Stimulated activated CD4-positive, alpha-beta T cell treated with anti-CD3 and anti-CD28 coated beads, Interleukin-15, amount 100 ng/mL, for 48 hours (primary cell): ENCODE results near the gene ARHGAP5.

Experiments used
- DNase-seq, 2 donors: peaks; one replicate each; pipeline ENCODE4 v3.0.0-alpha.2; 2020; ENCODE audit warnings: low read depth in 2 of 2

ARHGAP5 gene, protein sequence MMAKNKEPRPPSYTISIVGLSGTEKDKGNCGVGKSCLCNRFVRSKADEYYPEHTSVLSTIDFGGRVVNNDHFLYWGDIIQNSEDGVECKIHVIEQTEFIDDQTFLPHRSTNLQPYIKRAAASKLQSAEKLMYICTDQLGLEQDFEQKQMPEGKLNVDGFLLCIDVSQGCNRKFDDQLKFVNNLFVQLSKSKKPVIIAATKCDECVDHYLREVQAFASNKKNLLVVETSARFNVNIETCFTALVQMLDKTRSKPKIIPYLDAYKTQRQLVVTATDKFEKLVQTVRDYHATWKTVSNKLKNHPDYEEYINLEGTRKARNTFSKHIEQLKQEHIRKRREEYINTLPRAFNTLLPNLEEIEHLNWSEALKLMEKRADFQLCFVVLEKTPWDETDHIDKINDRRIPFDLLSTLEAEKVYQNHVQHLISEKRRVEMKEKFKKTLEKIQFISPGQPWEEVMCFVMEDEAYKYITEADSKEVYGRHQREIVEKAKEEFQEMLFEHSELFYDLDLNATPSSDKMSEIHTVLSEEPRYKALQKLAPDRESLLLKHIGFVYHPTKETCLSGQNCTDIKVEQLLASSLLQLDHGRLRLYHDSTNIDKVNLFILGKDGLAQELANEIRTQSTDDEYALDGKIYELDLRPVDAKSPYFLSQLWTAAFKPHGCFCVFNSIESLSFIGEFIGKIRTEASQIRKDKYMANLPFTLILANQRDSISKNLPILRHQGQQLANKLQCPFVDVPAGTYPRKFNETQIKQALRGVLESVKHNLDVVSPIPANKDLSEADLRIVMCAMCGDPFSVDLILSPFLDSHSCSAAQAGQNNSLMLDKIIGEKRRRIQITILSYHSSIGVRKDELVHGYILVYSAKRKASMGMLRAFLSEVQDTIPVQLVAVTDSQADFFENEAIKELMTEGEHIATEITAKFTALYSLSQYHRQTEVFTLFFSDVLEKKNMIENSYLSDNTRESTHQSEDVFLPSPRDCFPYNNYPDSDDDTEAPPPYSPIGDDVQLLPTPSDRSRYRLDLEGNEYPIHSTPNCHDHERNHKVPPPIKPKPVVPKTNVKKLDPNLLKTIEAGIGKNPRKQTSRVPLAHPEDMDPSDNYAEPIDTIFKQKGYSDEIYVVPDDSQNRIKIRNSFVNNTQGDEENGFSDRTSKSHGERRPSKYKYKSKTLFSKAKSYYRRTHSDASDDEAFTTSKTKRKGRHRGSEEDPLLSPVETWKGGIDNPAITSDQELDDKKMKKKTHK (N-terminal part only)

DNA sequence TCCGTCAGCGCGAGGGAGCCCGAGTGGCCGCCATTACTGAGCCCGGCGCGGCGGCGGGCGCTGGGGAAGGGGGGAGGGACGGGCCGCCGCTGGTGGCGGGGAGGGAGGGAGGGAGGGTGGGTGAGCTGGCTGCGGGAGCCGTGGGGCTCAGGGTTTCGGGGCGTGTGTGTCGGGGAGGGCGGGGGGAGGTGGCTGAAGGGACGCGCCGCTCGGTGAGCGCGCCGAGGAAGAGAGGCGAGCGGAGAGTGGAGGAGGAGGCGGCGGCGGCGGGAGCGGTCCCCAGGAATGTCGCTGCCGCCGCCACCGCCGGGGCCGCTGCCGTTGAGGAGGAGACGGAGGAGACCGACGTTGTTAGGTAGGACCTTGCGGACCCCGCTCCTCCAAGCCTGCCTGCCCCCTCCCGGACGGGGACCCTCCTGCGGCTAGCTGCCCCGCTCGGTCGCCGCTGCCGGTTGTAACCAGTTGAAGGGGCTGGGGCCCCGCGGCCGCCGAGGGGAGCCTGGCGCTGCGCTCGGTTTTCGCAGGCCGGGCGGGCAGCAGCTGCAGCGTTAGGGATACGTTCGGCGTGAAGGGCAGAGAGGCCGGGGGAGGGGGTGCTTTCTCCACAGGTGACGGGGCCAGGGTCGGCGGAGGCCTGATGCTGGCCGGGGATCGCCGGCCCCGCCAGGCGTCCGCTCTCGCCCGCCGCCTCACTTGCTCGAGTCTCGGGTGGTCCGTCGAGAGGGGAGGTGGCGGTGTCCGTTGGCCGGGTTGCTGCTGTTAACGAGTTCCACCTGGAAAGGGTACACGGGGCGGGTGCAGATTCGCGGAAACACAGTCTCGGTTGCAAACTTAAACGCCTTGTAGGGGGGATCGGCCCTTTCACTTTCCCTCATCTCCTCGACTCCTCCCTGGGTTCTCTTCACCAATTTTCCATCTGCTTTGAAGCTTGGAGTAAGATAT, at the start of gene ARHGAP5:
Gene ARHGAP5 (plus strand): TSS at position 224 of the 942 bp plus-strand sequence. CDS start 13,366 bp downstream, outside the sequence.
- peak in 1 of 2 donors; percentile 28 for DNase-seq

DNA sequence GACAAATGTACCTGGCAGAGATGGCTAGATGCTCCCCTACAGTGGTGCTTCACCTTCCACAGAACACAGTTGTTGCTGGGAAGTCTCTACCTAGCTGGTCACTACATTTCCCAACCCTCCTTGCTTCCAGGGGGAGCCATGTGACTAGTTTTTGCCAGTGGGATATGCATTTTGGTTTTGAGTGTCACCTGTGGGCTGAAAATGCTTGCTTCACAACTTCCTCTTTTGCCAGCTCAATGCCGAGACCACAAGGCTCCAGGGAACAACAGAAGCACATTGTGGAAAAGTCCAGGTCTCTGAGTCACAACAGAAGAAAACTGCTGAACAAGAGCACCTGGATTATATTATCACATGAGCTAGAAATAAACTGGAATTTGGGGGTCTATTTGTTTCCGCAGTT, 48.5 kb upstream of the ARHGAP5 start:
- no peak for DNase-seq

DNA sequence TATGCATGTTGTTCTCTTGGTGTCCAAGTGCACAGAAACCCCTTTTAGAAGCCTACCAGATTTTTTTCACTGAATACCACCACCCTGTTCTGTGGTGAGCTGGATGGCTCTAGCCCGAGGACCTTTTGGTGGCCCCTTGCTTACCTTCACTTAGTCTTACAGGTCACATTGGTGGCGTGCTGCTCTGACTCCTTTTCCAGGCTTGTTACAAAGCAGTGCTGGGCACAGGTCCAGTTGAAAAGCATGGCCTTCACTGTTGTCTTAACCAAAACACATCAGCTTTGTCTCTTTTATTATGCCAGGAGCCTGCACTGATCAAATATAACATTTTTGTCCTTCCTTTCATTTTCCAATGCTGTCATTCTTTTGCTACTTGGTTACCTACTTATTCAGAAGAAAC, 43.6 kb upstream of the ARHGAP5 start:
- DNase-seq = no peak

DNA sequence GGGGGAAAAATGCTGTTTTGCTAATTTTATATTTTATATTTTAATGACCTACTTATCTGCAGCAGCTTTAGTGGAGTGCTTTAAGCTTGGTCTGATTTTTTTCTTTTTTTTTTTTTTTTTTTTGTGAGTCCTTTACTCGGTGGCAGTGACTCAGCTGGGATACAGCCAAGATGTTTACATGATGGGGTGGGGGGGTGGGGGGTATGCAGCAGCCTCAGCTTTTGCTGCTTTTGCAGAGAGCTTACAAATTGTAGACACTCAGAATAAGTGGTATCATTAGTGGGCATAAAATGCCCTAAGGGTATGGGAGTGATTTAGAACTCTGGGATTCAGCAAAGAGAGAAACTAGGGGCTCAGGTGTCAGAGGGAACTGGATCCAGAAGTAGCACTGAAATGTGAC, 38.2 kb upstream of the ARHGAP5 start:
- no peak for DNase-seq

DNA sequence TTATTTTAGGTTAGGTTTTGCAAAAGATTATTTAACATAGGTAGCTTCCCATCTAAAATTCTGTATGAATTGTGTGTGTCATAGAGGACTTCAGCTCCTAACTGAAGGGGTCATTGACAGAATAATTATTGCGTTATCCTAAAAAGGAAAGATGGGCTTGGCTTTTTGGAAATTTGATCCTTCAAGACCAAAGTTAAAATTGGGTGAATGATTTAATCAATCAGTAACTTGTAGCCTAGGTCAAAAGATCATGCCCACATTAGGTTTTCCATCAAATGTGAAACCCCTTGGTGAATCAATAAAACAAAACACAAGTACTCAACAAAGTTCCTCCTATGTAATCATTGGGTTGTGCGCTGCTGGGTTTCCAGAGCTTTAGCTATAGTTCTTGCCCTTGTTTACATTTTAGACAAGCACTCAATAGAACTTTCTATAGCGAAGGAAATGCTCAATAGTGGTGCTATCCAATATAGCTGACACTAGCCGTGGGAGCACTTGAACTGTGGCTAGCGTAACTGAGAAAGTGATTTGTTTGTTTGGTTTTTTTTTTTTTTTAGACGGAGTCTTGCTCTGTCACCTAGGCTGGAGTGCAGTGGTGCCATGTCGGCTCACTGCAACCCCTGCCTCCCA, 37.6 kb upstream of the ARHGAP5 start:
- no peak for DNase-seq

DNA sequence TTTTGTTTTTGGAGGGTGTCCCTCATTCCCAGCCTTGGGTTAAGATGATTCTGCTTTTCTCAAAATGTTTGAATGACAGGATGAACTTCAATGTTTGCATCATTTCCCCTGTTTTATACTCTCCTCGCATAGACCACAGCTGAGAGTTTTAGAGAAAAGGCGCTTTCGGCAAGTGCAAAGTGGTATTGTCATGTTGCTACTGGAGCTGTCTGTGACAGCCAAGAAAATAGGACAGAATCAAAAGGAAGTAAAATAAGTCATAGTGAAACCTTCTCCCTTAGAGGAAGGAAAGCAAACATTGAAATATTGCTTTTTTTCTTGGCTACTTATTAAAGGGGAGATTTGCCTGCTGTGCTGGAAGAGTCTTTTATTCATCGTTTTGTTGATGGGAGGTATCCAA, 33.5 kb upstream of the ARHGAP5 start:
- no peak for DNase-seq

DNA sequence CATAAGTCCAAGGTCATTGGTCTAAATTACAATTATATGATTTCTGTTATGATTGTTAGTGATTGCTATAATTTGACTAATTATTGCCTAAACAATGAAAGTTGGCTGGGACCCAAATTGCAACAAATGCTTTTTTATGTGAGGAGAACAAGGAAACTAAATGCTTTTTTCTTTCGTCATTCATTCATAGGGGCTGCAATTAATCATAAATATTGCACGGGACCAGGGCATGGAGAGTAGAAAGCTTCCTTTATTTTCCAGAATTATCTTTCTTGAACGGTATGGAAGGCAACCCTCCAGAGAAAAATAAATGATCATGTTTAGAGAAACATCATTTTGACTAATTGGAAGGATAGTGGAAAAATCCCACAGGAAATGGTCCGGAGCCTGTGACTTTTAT, 32.6 kb upstream of the ARHGAP5 start:
- DNase-seq = no peak

DNA sequence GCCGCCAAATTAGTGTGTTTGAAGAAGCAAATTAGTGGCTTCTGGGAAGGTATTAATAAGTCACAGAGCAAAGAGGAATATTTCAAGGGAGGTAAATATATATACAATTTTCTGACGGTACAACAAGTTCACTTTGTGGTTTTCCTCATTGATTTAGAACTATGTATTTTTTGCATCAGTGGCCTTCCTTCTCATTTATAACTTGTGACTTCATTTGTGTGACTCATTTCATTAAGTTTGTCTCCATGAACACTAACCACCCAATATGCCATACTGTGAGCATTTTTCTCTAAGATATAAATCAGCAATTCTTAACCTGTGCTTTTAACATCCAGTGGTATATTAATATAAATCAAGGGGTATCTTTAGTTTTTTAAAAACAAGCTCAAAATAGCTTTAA, 29.3 kb upstream of the ARHGAP5 start:
- no peak for DNase-seq

DNA sequence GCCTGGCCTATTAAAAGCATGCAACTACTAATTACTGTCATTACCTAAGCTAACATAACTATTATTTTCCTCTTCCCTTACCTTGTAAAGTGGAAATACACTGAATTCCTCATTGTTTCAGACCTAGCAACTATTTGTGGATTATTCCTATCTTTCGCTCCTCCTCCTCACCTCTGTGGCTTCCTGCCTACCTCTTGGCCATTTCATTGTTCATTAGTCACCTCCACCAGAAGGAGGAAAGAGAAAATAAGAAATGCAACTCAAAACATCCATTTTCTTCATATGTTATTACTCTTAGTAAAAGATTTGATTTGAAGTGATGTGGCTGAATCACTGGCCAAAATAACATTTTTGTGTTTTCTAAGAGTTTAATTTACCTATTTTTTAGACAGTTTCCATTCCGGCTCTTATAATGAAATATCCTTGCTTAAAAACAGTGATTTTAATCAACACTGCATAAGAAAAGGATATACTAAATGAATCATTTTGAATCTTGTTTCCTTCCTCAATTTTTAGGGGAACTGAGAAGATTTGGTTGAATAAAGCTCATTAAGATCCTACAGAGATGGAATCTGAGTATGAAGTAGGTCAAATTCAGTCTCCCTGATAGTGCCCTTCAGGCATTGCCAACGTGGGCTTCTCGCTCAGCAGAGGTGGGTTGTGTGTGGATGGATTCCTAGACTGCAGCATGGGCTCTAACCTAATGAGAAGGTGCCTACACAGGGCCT, 27.6 kb upstream of the ARHGAP5 start:
- no peak for DNase-seq

DNA sequence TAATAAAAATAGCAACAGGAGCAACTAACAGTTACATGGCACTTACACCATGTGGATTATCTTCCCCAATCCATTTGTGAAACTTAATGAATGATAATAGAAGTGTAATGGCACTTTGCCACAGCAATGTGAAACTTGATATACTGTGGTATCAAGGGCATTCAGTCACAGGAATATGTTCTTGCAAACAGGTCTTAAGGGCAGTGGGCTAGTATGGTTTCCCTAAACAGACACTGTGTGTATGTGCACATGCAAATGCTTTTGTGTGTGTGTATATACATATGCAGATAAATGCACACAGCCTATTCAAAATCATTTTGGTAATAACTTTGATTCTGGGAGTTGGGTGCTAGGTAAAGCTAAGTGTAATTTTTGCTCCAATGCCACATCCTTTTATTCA, 26.2 kb upstream of the ARHGAP5 start:
- no peak for DNase-seq

DNA sequence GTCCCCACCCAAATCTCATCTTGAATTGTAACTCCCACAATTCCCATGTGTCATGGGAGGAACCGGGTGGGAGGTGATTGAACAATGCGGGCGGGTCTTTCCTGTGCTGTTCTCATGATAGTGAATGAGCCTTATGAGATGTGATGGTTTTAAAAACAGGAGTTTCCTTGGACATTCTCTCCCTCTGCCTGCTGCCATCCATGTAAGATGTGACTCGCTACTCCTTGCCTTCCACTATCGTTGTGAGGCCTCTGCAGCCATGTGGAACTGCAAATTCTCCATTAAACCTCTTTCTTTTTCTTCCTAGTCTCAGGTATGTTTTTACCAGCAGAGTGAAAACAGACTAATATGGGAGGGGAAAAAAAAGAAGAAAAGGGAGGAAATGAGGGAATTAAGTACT, 22.6 kb upstream of the ARHGAP5 start:
- no peak for DNase-seq

DNA sequence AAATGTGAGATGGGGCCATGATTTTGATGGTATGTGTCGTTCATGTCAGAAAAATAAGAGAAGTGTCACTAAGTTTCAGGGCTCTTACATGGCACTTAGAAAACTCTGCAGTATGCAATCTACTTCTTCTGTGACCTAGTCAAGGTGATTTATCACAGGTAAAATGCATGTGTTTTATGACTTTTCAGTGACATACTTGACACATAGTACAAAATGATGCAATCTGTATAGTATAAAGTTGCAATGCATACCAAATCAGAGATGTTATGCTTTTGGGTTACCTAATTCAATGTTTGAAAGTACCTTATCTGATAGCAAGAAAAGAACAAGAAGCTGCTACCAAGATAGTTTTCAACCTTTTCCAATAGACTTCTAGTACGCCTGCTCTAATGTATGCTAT, 21.9 kb upstream of the ARHGAP5 start:
- DNase-seq = no peak

DNA sequence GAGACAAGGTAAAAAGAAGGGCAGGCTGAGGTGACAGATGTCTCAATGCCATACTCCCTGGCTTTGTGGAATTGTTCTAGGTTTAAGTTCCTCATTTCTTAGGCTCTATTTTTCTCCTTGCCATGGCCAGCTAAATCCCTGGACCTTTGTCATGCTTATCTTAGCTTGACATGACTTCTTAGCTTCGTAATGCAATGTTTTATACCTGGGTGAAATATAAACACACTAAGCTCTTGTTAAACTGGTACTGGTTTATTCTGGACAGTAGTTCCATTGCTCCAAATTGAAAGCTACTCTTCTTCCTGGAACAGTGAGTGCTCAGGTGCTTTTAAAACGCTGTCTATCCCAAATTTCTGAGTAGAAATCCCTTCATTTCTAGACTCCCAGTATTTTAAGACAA, 17.4 kb upstream of the ARHGAP5 start:
- no peak for DNase-seq

DNA sequence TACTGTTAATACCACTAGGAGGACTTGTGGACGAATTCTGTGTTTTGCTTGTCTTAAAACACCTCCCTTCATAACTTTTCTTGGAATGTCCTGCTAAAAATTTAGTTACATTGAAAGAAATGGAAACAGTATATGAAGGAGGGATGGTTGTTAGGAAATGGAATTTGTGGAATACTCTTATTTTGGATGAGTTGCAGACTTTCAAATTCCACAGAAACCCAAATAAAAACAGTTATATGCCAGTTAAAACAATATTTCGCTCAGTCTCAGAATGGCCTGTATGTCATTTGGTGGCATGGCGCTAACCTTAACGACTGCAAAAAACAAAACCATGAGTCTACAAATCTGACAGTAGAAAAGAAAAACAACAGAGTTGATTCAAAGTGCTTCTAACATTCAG, 12.2 kb upstream of the ARHGAP5 start:
- no peak for DNase-seq

DNA sequence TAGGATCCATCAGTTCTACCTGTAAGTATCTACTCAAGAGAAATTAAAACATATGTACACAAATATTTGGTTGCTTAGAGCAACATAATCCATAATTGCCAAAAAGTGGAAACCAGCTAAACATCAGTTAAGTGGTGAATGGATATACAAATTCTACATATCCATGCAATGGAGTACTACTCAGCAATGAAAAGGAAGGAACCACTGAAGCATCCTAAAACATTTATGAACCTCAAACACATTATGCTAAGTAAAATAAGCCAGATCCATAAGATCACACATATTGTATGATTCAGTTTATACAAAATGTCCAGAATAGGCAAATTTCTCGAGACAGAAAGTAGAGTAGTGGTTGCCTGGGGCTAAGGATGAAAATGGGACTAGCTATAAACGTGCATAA, 8.4 kb upstream of the ARHGAP5 start:
- no peak for DNase-seq

DNA sequence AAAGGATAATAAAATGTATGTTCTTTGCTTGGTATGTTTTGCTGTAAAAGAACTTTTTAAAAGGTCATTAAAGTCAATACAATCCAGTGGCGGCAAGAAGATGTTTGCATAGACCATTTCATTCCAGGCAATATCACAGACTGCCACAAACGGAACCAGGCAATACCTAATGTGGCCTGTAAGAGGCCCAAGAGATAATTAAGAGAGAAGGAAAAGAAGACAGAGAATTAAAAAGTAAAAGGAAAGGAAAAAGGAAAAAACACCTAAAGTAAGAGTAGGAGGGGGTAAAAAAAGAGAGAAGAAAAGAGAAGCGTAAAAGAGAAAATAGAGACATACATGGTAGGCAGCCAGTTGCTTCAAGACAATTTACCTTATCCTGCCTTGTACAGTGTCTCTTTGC, 6.8 kb upstream of the ARHGAP5 start:
- no peak for DNase-seq

DNA sequence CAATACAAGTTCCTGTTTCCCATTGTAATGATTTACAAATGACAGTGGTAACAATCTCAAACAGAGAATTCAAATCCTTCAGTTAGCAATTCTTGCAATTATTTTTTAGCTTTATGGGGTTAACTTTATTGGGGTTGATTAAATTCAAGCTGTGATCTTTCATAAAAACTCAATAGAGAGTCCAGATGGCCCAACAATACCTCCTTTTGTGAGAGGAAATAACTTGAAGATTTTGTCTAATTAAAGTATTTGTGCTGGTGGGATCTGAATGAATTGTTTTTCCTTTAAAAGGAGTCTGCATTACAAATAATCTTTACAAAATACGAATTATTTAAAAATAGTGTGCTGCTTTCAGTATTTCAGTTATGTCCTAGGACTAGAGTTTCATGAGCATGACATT, 4.4 kb upstream of the ARHGAP5 start:
- DNase-seq = no peak

DNA sequence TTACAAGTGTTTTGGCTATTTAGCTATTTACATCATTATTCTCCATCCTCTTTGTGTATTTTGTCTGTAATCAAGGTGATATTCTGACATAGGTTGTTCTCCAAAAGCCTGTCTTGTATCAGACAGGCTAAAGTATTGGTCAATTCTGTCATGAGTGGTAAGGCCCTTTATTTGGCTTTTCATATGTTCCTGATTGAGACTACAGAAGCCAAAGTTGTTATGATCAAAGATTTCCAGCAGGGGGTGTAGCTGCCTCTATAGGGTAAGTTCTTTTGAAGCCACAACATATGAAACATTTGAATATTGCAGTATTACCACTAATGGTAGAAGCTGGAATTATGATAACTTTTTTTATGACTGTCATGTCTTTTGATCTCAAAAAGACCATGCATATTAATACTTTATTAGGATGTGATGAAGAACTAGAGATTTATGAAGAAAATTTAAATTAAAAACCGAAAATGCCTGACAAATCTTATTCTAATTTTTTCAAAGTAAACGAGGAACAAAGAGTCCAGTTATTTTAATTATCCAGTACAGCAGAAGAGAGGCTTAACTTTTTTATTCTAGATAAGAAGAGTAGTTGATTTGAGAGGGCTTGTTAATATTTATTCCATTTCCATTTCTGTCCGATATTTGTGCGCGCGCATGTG, 3.4 kb upstream of the ARHGAP5 start:
- DNase-seq = peak in 1 of 2 donors; percentile 34

DNA sequence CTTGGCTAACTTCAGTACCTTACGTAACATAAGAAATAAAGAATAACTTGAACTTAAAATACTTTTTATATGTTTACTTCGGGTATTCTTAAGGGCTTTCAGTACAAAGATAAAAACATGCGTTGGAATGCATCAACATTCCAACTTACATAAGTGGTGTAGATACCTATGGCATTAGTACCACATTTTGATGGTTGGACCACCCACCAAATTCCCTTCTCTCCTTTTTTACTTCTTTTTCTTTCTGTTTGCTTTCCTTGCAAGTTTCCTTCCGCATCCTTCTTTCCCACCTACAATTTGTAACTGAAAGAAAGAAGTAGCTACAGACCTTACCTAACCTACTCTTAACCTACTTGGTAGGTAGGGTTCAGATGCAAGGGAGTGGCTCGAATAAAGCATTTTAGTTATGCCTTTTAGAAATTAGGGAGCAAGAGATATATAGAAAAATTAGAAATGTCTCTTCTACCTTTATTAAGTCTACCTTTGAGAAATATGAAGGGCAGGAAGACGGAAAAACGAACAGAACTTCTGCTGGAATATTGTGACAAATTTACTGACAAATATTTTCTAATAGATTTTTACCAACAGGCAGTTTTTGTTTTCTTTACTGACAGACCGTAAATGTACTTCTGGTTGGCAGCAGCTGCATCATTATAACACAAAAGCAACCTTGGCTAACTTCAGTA, 2.1 kb upstream of the ARHGAP5 start:
- no peak for DNase-seq
